Upper lobe of left lung (tissue), 4 donors: ENCODE measurements around the gene PIGS.

Experiments used
- EP300 ChIP-seq, 4 donors: sonication (generic); formaldehyde crosslinking; IDR thresholded peaks; one replicate each; pipeline ENCODE4 v1.5.1; 2017; ENCODE audit warnings: antibody characterized with exemption in 4 of 4, control low read depth in 2 of 4
- TF ChIP-seq, protein P1 (sequence below), 6 experiments: fragments of 450-650 bp in 4 of 6; fragments of 200-600 bp in 2 of 6; sonication (generic) in 2 of 6; IDR thresholded peaks; one replicate each; pipeline ENCODE4 v1.5.1; 2016 to 2019; ENCODE audit warnings: antibody characterized with exemption in 6 of 6

GRCh38 chr17:28580959-28581358 is 9.6 kb upstream of the PIGS start:
- TF ChIP-seq, protein P1, sequence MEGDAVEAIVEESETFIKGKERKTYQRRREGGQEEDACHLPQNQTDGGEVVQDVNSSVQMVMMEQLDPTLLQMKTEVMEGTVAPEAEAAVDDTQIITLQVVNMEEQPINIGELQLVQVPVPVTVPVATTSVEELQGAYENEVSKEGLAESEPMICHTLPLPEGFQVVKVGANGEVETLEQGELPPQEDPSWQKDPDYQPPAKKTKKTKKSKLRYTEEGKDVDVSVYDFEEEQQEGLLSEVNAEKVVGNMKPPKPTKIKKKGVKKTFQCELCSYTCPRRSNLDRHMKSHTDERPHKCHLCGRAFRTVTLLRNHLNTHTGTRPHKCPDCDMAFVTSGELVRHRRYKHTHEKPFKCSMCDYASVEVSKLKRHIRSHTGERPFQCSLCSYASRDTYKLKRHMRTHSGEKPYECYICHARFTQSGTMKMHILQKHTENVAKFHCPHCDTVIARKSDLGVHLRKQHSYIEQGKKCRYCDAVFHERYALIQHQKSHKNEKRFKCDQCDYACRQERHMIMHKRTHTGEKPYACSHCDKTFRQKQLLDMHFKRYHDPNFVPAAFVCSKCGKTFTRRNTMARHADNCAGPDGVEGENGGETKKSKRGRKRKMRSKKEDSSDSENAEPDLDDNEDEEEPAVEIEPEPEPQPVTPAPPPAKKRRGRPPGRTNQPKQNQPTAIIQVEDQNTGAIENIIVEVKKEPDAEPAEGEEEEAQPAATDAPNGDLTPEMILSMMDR (IDR thresholded peaks at IDR 0.05), result no peak
- no peak for TF ChIP-seq EP300 (IDR thresholded peaks at IDR 0.05)
